Testis (tissue), 2 donors: Measurements from ENCODE around the gene APOE.

Source experiments
- POLR2A ChIP-seq: fragments of 450-650 bp; IDR thresholded peaks from one replicate; pipeline ENCODE4 v1.6.1; 2017; ENCODE audit warnings: antibody characterized with exemption, mild to moderate bottlenecking, moderate library complexity
- TF ChIP-seq, protein P1 (sequence below), 3 experiments: fragments of 450-650 bp in 2 of 3; fragments of 200-600 bp in 1 of 3; sonication (generic) in 1 of 3; IDR thresholded peaks; one replicate each; pipeline ENCODE4 v1.5.1; 2016 to 2019; ENCODE audit warnings: antibody characterized with exemption in 3 of 3, mild to moderate bottlenecking in 2 of 3, moderate library complexity in 1 of 3

GRCh38 chr19:44892932-44893331, 12.7 kb upstream of the APOE start:
- TF ChIP-seq, protein P1, sequence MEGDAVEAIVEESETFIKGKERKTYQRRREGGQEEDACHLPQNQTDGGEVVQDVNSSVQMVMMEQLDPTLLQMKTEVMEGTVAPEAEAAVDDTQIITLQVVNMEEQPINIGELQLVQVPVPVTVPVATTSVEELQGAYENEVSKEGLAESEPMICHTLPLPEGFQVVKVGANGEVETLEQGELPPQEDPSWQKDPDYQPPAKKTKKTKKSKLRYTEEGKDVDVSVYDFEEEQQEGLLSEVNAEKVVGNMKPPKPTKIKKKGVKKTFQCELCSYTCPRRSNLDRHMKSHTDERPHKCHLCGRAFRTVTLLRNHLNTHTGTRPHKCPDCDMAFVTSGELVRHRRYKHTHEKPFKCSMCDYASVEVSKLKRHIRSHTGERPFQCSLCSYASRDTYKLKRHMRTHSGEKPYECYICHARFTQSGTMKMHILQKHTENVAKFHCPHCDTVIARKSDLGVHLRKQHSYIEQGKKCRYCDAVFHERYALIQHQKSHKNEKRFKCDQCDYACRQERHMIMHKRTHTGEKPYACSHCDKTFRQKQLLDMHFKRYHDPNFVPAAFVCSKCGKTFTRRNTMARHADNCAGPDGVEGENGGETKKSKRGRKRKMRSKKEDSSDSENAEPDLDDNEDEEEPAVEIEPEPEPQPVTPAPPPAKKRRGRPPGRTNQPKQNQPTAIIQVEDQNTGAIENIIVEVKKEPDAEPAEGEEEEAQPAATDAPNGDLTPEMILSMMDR (IDR thresholded peaks at IDR 0.05), result no peak
- no peak for TF ChIP-seq POLR2A
